SK-N-MC (cell line): ENCODE results near the gene AKR1B1.

ENCODE experiments used
- EZH2 ChIP-seq: fragments of 200-600 bp; sonication (generic); IDR thresholded peaks from one replicate; pipeline ENCODE4 v1.6.1; 2017; ENCODE audit warnings: antibody characterized with exemption
- POLR2AphosphoS5 ChIP-seq: IDR thresholded peaks from 2 replicates; pipeline ENCODE4 v1.6.1; 2012; ENCODE audit warnings: mild to moderate bottlenecking, low read depth, low read length, borderline replicate concordance

- TF ChIP-seq POLR2AphosphoS5 (no peak), EZH2 (no peak)
Observed at GRCh38 chr7:134403062-134403461, 55.8 kb downstream of the AKR1B1 start.
